Stimulated activated CD8-positive, alpha-beta memory T cell treated with anti-CD3 and anti-CD28 coated beads, Interleukin-4, amount 100 ng/mL, for 1 hour (primary cell): Measurements from ENCODE around the gene AXL.

Source experiments
- DNase-seq, 2 donors: peaks; one replicate each; pipeline ENCODE4 v3.0.0-alpha.2; 2020; ENCODE audit warnings: low read depth in 2 of 2, low spot score in 1 of 2

AXL gene

GRCh38 chr19:41233748-41234240, 14.8 kb downstream of the AXL start:
- DNase-seq: no peak

GRCh38 chr19:41234512-41235168, 15.6 kb downstream of the AXL start:
- DNase-seq: no peak

GRCh38 chr19:41235480-41235879, 16.5 kb downstream of the AXL start:
- DNase-seq: no peak

GRCh38 chr19:41238244-41238643, 19.2 kb downstream of the AXL start:
- no peak for DNase-seq

- no peak for DNase-seq
Measured at GRCh38 chr19:41239363-41239762, 20.3 kb downstream of the AXL start.

- no peak for DNase-seq
Measured at GRCh38 chr19:41239961-41240574, 21.0 kb downstream of the AXL start.

- DNase-seq: no peak
Measured at GRCh38 chr19:41241859-41242258, 22.8 kb downstream of the AXL start.

GRCh38 chr19:41244117-41244516, 25.1 kb downstream of the AXL start:
- no peak for DNase-seq

GRCh38 chr19:41245843-41246242, 26.8 kb downstream of the AXL start:
- DNase-seq: no peak

GRCh38 chr19:41248895-41249294, 29.9 kb downstream of the AXL start:
- DNase-seq: no peak

- DNase-seq: no peak
Measured at GRCh38 chr19:41249707-41250423, 30.8 kb downstream of the AXL start.

GRCh38 chr19:41253660-41254059, 34.6 kb downstream of the AXL start:
- no peak for DNase-seq

- DNase-seq: no peak
Measured at GRCh38 chr19:41255171-41255570, 36.1 kb downstream of the AXL start.

GRCh38 chr19:41261474-41262190, 42.6 kb downstream of the AXL start:
- DNase-seq: no peak

GRCh38 chr19:41263042-41263849, 44.2 kb downstream of the AXL start:
- DNase-seq: peak; percentile 28 to 66

- peak; percentile 99 to 100 for DNase-seq
Measured at GRCh38 chr19:41263850-41264580, 45.0 kb downstream of the AXL start, which contains the start of gene HNRNPUL1. HNRNPUL1 (plus strand) TSS chr19:41264372; CDS start chr19:41264504, 132 bp downstream.

GRCh38 chr19:41264581-41265394, 45.8 kb downstream of the AXL start:
- peak in 1 of 2 donors; percentile 18 for DNase-seq

- no peak for DNase-seq
Measured at GRCh38 chr19:41265395-41266153, 46.6 kb downstream of the AXL start.
